A549 treated with AZD2906 at 1 μM for 4 hours (cell line): Measurements from ENCODE around the gene FAHD2A. TPM values are rescaled to one million over a fixed set of nuclear protein-coding genes. Genes with fewer than 3 reads are reported as not detected.

Experiments
- total RNA-seq: library from RNA; stranded (reverse); fragments of 200-300 nt; extraction: Qiagen RNA extraction; gene quantifications from 5 replicates; pipeline ENCODE4 v1.2.3, GENCODE V29; 2022

Gene FAHD2A
- total RNA-seq = 26.7 to 32.3 TPM (median 29.4 TPM) in 5 replicates

GRCh38 chr2:95402370-95403203 is at the start of gene FAHD2A:
Gene FAHD2A, plus strand, starts transcription at chr2:95402708. Its CDS starts 2,851 bp downstream, at chr2:95405559.

Other genes starting within 250 kb of the FAHD2A start
- 4.9 to 8.0 TPM (median 6.6 TPM) in 5 replicates for gene ZNF514, start 242.9 kb upstream of the FAHD2A start, total RNA-seq
- 2.9 to 4.6 TPM (median 3.4 TPM) in 5 replicates for gene ZNF2, start 236.9 kb upstream of the FAHD2A start, total RNA-seq
- 0.21 to 0.95 TPM (median 0.65 TPM) in 5 replicates for gene ZNF892, start 195.2 kb upstream of the FAHD2A start, total RNA-seq
- 0.02 to 0.34 TPM (median 0.08 TPM) in 3 of 5 replicates, not detected in the others for gene PROM2, start 128.3 kb upstream of the FAHD2A start, total RNA-seq
- 1.4 to 2.4 TPM (median 2.2 TPM) in 5 replicates for gene KCNIP3, start 105.4 kb upstream of the FAHD2A start, total RNA-seq
- 0.06 to 0.14 TPM (median 0.09 TPM) in 3 of 5 replicates, not detected in the others for gene TRIM43B, start 82.0 kb downstream of the FAHD2A start, total RNA-seq
- 0.07 to 0.23 TPM (median 0.09 TPM) in 4 of 5 replicates, not detected in the other for gene TRIM43, start 189.3 kb downstream of the FAHD2A start, total RNA-seq